Tibial artery (tissue), 4 donors: ENCODE results near the gene GPR4.
"Not testable (repeated sequence)": the region's sequence is repeated elsewhere in the genome, so short reads cannot be mapped to it uniquely, and the experiment has no call there.

ENCODE experiments used
- DNase-seq, 2 donors: peaks; one replicate each; pipeline ENCODE4 v3.0.0-alpha.2; 2019
- H3K27ac ChIP-seq, 2 donors: fragments of 200-600 bp; sonication (generic) in 1 of 2; 1 replicate in 1 of 2; 2 replicates in 1 of 2; pipeline ENCODE4 v1.5.1; 2018 to 2019; ENCODE audit warnings: mild to moderate bottlenecking in 1 of 2
- H3K27me3 ChIP-seq, 2 donors: fragments of 200-600 bp; sonication (generic) in 1 of 2; one replicate each; pipeline versions ENCODE4 v1.5.1 to v1.6.0; 2016 to 2019
- H3K36me3 ChIP-seq, 3 donors: fragments of 200-600 bp; sonication (generic) in 2 of 3; one replicate each; pipeline ENCODE4 v1.5.1; 2016 to 2019; ENCODE audit warnings: mild to moderate bottlenecking in 2 of 3
- H3K4me1 ChIP-seq, 4 donors: fragments of 200-600 bp; sonication (generic) in 2 of 4; 1 replicate in 3 of 4; 2 replicates in 1 of 4; pipeline ENCODE4 v1.5.1; 2016 to 2019
- H3K4me3 ChIP-seq, 2 donors: fragments of 200-600 bp; sonication (generic) in 1 of 2; 1 replicate in 1 of 2; 2 replicates in 1 of 2; pipeline ENCODE4 v1.5.1; 2018 to 2019; ENCODE audit warnings: mild to moderate bottlenecking in 2 of 2
- H3K9me3 ChIP-seq, 3 donors: fragments of 200-600 bp; sonication (generic) in 1 of 3; one replicate each; pipeline ENCODE4 v1.5.1; 2016 to 2019
- intact Hi-C: fragments of 100-400 bp; cut with DNase I; formaldehyde crosslinking; loops from one replicate; pipeline ENCODE4 v1.15.0; 2023; ENCODE audit warnings: low total_unique reads
- TF ChIP-seq, protein P1 (sequence below), 2 experiments: fragments of 200-600 bp in 1 of 2; fragments of 450-650 bp in 1 of 2; IDR thresholded peaks; one replicate each; pipeline ENCODE4 v1.5.1; 2017 to 2019; ENCODE audit warnings: antibody characterized with exemption in 2 of 2, mild to moderate bottlenecking in 1 of 2, moderate library complexity in 1 of 2

The GPR4 gene

DNA sequence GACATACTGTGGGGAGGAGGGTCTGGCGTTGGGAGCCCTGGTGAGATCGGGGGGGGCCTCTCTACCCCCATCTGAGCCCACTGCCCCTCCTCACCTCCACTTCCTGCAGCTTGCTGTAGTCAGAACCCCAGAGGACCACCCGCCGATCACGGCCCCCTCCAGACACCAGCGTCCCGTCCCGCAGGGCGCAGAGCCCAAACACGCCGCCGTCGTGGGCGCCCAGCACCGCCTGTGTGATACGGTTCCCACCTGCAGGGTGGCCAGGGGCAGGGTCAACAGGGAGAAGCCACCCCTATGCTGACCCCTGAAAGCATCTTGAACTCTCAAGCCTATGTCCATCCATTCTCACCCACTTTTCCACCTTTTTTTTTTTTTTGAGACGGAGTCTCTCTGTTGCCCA, 19.4 kb upstream of the GPR4 start:
- Histone ChIP-seq H3K9me3 (no peaks in the 10 kb centered on the region), H3K36me3 (peaks cover 51 to 98% (median 57%) of the 10 kb centered on the region in 3 donors), H3K4me3 (no peak overlapping the region), H3K4me1 (no peaks in the 10 kb centered on the region), H3K27me3 (no peaks in the 10 kb centered on the region), H3K27ac (no peak overlapping the region)
- TF ChIP-seq, protein P1, sequence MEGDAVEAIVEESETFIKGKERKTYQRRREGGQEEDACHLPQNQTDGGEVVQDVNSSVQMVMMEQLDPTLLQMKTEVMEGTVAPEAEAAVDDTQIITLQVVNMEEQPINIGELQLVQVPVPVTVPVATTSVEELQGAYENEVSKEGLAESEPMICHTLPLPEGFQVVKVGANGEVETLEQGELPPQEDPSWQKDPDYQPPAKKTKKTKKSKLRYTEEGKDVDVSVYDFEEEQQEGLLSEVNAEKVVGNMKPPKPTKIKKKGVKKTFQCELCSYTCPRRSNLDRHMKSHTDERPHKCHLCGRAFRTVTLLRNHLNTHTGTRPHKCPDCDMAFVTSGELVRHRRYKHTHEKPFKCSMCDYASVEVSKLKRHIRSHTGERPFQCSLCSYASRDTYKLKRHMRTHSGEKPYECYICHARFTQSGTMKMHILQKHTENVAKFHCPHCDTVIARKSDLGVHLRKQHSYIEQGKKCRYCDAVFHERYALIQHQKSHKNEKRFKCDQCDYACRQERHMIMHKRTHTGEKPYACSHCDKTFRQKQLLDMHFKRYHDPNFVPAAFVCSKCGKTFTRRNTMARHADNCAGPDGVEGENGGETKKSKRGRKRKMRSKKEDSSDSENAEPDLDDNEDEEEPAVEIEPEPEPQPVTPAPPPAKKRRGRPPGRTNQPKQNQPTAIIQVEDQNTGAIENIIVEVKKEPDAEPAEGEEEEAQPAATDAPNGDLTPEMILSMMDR (IDR thresholded peaks at IDR 0.05): no peak
- DNase-seq: no peak
- intact Hi-C loops: no loop called here

DNA sequence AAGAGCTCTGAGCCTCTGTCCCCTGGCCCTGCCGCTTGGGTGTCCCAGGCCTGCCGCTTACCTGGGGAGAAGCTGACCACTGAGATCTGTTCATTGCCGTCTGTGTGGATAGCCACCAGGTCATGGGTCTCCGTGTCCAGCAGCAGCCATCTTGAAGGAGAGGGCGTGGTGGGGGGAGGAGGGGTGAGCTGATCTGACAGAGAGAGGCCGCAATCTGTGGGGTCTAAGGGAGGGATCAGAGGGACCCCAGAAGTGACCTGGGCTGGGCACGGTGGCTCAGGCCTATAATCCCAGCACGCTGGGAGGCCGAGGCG, 14.6 kb upstream of the GPR4 start:
- no peak for DNase-seq

DNA sequence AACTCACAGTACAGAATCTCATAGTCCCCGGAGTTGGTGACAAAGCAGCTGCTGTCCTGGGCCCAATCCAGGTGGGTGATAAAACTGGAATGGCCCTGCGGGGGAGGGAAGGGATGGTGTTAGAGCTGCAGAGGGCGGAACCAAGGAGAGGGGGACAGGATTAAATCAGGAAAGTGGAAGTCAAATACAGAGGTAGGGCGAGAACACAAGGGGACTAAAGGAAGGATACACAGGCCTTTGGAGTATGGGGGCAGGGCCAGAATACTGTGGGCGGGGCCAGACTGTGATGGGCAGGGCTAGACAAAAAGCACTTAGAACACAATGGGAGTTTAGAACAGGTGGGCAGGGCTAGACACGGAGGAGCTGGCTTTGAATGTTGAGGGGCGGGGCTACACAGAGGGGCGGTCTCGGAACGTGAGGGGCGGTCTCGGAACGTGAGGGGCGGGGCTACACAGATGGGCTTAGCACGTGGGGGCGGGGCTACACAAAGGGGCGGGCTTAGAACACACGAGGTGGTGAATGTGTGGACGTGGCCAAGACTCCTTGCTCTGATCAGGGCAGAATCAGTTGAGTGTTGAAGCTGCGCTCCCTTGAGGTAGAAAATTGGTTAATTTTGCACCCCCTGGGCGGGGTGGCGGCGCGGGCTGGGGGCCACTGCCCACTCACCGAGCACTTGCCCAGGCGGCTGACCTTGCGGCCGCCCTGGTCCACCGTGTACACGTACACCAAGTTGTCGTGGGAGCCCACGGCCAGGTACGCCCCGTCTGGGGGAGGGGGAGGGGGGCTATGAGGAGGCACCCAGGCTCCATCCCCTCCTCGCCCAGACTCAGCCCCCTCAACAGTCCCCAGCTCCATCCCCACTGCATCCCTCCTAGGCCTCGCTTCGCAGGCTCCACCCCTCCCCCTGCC, 14.0 kb upstream of the GPR4 start:
- intact Hi-C loops: no loop called here
- Histone ChIP-seq H3K27ac (no peak overlapping the region), H3K9me3 (no peaks in the 10 kb centered on the region), H3K4me3 (no peak overlapping the region), H3K4me1 (no peaks in the 10 kb centered on the region), H3K36me3 (peaks cover 64 to 93% (median 68%) of the 10 kb centered on the region in 3 donors), H3K27me3 (no peaks in the 10 kb centered on the region)
- TF ChIP-seq, protein P1 (IDR thresholded peaks at IDR 0.05): no peak
- peak; percentile 59 to 81 for DNase-seq

More for the DNA sequence above, 14.6 kb upstream of the GPR4 start:
- TF ChIP-seq, protein P1 (IDR thresholded peaks at IDR 0.05): no peak
- Histone ChIP-seq H3K4me1 (no peaks in the 10 kb centered on the region), H3K9me3 (no peaks in the 10 kb centered on the region), H3K36me3 (peaks cover 63 to 93% (median 69%) of the 10 kb centered on the region in 3 donors), H3K4me3 (no peak overlapping the region), H3K27ac (no peak overlapping the region), H3K27me3 (no peaks in the 10 kb centered on the region)
- intact Hi-C loops: no loop called here

DNA sequence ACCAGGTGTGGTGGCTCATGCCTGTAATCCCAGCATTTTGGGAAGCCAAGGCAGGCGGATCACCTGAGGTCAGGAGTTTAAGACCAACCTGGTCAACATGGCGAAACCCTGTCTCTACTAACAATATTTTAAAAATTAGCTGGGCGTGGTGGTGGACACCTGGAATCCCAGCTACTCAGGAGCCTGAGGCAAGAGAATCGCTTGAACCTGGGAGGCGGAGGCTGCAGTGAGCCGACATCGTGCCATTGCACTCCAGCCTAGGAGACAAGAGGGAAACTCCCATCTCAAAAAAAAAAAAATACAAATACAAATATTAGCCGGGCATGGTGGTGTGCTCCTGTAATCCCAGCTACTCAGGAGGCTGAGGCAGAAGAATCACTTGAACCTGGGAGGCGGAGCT, 13.0 kb upstream of the GPR4 start:
- H3K9me3 ChIP-seq, intact Hi-C loops, H3K4me1 ChIP-seq, DNase-seq, H3K27ac ChIP-seq, H3K27me3 ChIP-seq, H3K4me3 ChIP-seq: not testable (repeated sequence)
- peaks cover 54 to 93% (median 71%) of the 10 kb centered on the region in 3 donors for H3K36me3 ChIP-seq

GRCh38 chr19:45613926-45614725, 12.1 kb upstream of the GPR4 start:
- intact Hi-C loops: no loop called here
- Histone ChIP-seq H3K36me3 (peaks cover 44 to 93% (median 72%) of the 10 kb centered on the region in 3 donors), H3K4me1 (no peaks in the 10 kb centered on the region), H3K27me3 (no peaks in the 10 kb centered on the region), H3K27ac (no peak overlapping the region), H3K9me3 (no peaks in the 10 kb centered on the region), H3K4me3 (no peak overlapping the region)
- no peak for DNase-seq
- TF ChIP-seq, protein P1 (IDR thresholded peaks at IDR 0.05): no peak

- peaks cover 0 to 11% (median 5%) of the 10 kb centered on the region in 4 donors for H3K4me1 ChIP-seq
- peaks cover 0 to 6% of the 10 kb centered on the region in 2 donors for H3K27me3 ChIP-seq
- H3K36me3 ChIP-seq: peaks cover 25 to 54% (median 50%) of the 10 kb centered on the region in 3 donors
- H3K27ac ChIP-seq: no peak overlapping the region
- H3K9me3 ChIP-seq: no peaks in the 10 kb centered on the region
- TF ChIP-seq, protein P1 (IDR thresholded peaks at IDR 0.05): no peak
- DNase-seq: no peak
- intact Hi-C loops: no loop called here
- H3K4me3 ChIP-seq: no peak overlapping the region
Measured at GRCh38 chr19:45608948-45609347, 6.9 kb upstream of the GPR4 start.
